GM23248 (cell line): Measurements from ENCODE around the gene GATD1.

Experiments used
- EZH2 ChIP-seq: fragments of 200-600 bp; sonication (generic); IDR thresholded peaks from 2 replicates; pipeline ENCODE4 v1.6.1; 2018; ENCODE audit warnings: antibody characterized with exemption, mild to moderate bottlenecking; ENCODE audit not compliant: insufficient read depth, poor library complexity, severe bottlenecking
- EZH2phosphoT487 ChIP-seq: fragments of 200-600 bp; sonication (generic); IDR thresholded peaks from 2 replicates; pipeline ENCODE4 v1.6.1; 2018; ENCODE audit warnings: antibody characterized with exemption, moderate library complexity, mild to moderate bottlenecking, low read depth; ENCODE audit not compliant: insufficient read depth

DNA sequence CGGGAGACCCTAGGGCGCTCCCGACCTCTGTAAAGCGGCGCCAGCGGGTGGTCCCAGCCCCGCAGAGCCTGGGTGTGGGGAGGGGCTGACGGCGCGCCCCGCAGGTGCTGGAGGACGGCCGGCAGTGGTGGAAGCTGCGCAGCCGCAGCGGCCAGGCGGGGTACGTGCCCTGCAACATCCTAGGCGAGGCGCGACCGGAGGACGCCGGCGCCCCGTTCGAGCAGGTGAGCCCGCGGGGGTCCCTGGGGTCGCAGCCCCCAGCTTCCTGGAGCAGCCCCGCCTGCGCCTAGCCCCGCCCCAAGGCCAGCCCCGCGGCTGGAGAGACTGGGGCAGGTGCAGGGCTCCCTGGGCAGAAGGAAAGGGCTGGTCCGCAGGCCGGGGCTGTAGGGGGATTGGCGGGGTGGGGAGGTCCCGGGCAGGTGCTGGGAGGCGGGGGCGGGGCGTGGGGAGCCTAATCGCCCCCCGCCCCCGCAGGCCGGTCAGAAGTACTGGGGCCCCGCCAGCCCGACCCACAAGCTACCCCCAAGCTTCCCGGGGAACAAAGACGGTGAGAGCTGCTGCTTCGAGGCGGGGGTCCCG lies 51.6 kb downstream of the GATD1 start:
- TF ChIP-seq EZH2 (no peak), EZH2phosphoT487 (no peak)
